K562 (cell line): ENCODE measurements around the gene PIK3CD.

Source experiments
- CBX2 ChIP-seq: fragments of 200-600 bp; sonication (generic); IDR thresholded peaks from one replicate; pipeline ENCODE4 v1.6.1; 2012; ENCODE audit warnings: mild to moderate bottlenecking, low read length, inconsistent platforms; ENCODE audit not compliant: insufficient read depth, poor library complexity, severe bottlenecking
- CC2D1A ChIP-seq: fragments of 450-650 bp; IDR thresholded peaks from 2 replicates; pipeline ENCODE4 v1.6.1; 2017; ENCODE audit warnings: mild to moderate bottlenecking
- EP300 ChIP-seq: IDR thresholded peaks from 2 replicates; pipeline ENCODE4 v1.6.1; 2012; ENCODE audit warnings: low read length, improper control_type of control experiment
- FOXA1 ChIP-seq: fragments of 450-650 bp; IDR thresholded peaks from 2 replicates; pipeline ENCODE4 v1.6.1; 2016; ENCODE audit warnings: mild to moderate bottlenecking, borderline replicate concordance
- GABPA ChIP-seq: fragments of 200-800 bp; sonication (Bioruptor generic); conservative IDR thresholded peaks from 2 replicates; pipeline ENCODE4 v1.6.1; 2016; ENCODE audit warnings: low read depth, missing genetic modification characterization, missing compliant biosample characterization
- POLR2B ChIP-seq: fragments of 450-650 bp; IDR thresholded peaks from 2 replicates; pipeline ENCODE4 v1.6.1; 2018; ENCODE audit warnings: low read depth; ENCODE audit not compliant: partially characterized antibody
- POLR3G ChIP-seq: IDR thresholded peaks from 2 replicates; pipeline ENCODE4 v1.6.1; 2011; ENCODE audit not compliant: insufficient read length, insufficient replicate concordance; ENCODE audit errors: extremely low read depth
- RBFOX2 ChIP-seq: fragments of 200-400 bp; formaldehyde crosslinking; IDR thresholded peaks from 2 replicates; pipeline ENCODE4 v1.6.1; 2017; ENCODE audit warnings: low read depth, mild to moderate bottlenecking, low read length, moderate library complexity
- SIN3A ChIP-seq, 2 experiments: fragments of 150-350 bp in 1 of 2; IDR thresholded peaks; 2 replicates each; pipeline ENCODE4 v1.6.1; 2011 to 2016; ENCODE audit warnings: borderline replicate concordance in 2 of 2, low read depth in 2 of 2, low read length in 2 of 2, mild to moderate bottlenecking in 2 of 2, moderate library complexity in 2 of 2; ENCODE audit not compliant: control insufficient read depth in 1 of 2
- SREBF1 ChIP-seq: fragments of 150-350 bp; IDR thresholded peaks from 2 replicates; pipeline ENCODE4 v1.6.1; 2014; ENCODE audit warnings: antibody characterized with exemption, low read depth, low read length, borderline replicate concordance
- TF ChIP-seq, protein P1 (sequence below), 3 experiments: IDR thresholded peaks in 2 of 3; conservative IDR thresholded peaks in 1 of 3; 2 replicates each; pipeline ENCODE4 v1.5.1; 2011 to 2012; ENCODE audit warnings: low read length in 3 of 3, mild to moderate bottlenecking in 3 of 3, control low read depth in 2 of 3, improper control_type of control experiment in 1 of 3, inconsistent platforms in 1 of 3, low read depth in 1 of 3, mixed read lengths in 1 of 3, moderate library complexity in 1 of 3; ENCODE audit not compliant: insufficient read depth in 2 of 3

DNA sequence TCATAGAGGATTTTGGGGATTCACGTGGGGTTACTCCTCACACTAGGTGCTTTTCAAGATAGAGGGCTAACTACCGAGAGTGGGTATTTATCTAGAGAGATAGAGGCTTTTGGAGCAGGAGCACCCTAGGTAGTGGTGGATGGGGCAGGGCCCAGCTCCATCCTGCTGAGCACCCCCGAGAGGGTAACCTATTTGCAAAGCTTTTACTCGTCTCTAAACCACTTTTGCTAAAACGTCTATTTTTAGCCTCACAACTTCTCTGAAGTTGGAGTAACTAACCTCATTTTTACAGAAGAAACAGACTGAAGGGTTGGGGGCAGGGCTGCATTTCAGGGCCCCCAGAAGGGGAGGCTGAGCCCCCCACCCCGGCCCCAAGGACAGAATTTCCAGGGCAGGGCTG, 12.3 kb upstream of the PIK3CD start:
- TF ChIP-seq SIN3A (IDR thresholded peaks at IDR 0.05; ENCODE audit: borderline replicate concordance in 2 of 2, control insufficient read depth in 1 of 2, low read depth in 2 of 2, low read length in 2 of 2) (no peak), FOXA1 (no peak), RBFOX2 (no peak), GABPA (tag) (no peak), POLR3G (no peak), POLR2B (no peak), CBX2 (no peak), SREBF1 (no peak), CC2D1A (no peak), EP300 (no peak)
- TF ChIP-seq, protein P1, sequence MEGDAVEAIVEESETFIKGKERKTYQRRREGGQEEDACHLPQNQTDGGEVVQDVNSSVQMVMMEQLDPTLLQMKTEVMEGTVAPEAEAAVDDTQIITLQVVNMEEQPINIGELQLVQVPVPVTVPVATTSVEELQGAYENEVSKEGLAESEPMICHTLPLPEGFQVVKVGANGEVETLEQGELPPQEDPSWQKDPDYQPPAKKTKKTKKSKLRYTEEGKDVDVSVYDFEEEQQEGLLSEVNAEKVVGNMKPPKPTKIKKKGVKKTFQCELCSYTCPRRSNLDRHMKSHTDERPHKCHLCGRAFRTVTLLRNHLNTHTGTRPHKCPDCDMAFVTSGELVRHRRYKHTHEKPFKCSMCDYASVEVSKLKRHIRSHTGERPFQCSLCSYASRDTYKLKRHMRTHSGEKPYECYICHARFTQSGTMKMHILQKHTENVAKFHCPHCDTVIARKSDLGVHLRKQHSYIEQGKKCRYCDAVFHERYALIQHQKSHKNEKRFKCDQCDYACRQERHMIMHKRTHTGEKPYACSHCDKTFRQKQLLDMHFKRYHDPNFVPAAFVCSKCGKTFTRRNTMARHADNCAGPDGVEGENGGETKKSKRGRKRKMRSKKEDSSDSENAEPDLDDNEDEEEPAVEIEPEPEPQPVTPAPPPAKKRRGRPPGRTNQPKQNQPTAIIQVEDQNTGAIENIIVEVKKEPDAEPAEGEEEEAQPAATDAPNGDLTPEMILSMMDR (IDR thresholded peaks at IDR 0.05 in 2 of 3, conservative IDR thresholded peaks at IDR 0.05 in 1 of 3; ENCODE audit: insufficient read depth in 2 of 3, low read depth in 1 of 3, low read length in 3 of 3): no peak
